ENCODE measurements around the gene NINJ2.

DNA sequence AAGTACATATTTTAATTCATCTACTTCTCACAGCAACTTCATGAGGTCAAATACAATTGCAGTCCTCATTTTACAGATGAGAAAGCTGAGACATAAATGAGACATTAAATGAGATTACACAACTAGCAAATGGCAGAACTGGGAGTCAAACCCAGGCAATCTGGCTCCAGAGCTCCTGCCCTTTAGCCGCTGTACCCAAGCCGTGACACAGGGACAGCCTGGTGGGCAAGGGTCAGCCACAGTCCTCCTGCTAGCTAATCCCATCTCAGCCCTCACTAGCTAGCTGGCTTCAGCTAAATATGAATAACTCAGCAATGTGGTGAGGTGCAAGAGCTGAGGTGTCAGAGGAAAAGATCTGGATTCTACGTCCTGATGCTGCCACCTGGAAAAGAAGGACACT is 54.8 kb downstream of the NINJ2 start:
- TF ChIP-seq, protein P1, sequence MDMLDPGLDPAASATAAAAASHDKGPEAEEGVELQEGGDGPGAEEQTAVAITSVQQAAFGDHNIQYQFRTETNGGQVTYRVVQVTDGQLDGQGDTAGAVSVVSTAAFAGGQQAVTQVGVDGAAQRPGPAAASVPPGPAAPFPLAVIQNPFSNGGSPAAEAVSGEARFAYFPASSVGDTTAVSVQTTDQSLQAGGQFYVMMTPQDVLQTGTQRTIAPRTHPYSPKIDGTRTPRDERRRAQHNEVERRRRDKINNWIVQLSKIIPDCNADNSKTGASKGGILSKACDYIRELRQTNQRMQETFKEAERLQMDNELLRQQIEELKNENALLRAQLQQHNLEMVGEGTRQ (IDR thresholded peaks at IDR 0.05; ENCODE audit: borderline replicate concordance, low read depth, low read length) = no peak
- TF ChIP-seq CTCF (IDR thresholded peaks at IDR 0.05) (no peak), TCF12 (IDR thresholded peaks at IDR 0.05) (no peak), CHD2 (IDR thresholded peaks at IDR 0.05; ENCODE audit: low read length, partially characterized antibody) (no peak)
- TF ChIP-seq, protein P2, sequence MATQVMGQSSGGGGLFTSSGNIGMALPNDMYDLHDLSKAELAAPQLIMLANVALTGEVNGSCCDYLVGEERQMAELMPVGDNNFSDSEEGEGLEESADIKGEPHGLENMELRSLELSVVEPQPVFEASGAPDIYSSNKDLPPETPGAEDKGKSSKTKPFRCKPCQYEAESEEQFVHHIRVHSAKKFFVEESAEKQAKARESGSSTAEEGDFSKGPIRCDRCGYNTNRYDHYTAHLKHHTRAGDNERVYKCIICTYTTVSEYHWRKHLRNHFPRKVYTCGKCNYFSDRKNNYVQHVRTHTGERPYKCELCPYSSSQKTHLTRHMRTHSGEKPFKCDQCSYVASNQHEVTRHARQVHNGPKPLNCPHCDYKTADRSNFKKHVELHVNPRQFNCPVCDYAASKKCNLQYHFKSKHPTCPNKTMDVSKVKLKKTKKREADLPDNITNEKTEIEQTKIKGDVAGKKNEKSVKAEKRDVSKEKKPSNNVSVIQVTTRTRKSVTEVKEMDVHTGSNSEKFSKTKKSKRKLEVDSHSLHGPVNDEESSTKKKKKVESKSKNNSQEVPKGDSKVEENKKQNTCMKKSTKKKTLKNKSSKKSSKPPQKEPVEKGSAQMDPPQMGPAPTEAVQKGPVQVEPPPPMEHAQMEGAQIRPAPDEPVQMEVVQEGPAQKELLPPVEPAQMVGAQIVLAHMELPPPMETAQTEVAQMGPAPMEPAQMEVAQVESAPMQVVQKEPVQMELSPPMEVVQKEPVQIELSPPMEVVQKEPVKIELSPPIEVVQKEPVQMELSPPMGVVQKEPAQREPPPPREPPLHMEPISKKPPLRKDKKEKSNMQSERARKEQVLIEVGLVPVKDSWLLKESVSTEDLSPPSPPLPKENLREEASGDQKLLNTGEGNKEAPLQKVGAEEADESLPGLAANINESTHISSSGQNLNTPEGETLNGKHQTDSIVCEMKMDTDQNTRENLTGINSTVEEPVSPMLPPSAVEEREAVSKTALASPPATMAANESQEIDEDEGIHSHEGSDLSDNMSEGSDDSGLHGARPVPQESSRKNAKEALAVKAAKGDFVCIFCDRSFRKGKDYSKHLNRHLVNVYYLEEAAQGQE (IDR thresholded peaks at IDR 0.05; ENCODE audit: low read depth, low read length) = no peak
